ENCODE data around the gene HAPLN2. TPM values are rescaled to one million over a fixed set of nuclear protein-coding genes. Genes with fewer than 3 reads are reported as not detected.

HAPLN2 gene
- total RNA-seq, 4 donors from 2014 or later: 0.79 TPM; not detected in 3

DNA sequence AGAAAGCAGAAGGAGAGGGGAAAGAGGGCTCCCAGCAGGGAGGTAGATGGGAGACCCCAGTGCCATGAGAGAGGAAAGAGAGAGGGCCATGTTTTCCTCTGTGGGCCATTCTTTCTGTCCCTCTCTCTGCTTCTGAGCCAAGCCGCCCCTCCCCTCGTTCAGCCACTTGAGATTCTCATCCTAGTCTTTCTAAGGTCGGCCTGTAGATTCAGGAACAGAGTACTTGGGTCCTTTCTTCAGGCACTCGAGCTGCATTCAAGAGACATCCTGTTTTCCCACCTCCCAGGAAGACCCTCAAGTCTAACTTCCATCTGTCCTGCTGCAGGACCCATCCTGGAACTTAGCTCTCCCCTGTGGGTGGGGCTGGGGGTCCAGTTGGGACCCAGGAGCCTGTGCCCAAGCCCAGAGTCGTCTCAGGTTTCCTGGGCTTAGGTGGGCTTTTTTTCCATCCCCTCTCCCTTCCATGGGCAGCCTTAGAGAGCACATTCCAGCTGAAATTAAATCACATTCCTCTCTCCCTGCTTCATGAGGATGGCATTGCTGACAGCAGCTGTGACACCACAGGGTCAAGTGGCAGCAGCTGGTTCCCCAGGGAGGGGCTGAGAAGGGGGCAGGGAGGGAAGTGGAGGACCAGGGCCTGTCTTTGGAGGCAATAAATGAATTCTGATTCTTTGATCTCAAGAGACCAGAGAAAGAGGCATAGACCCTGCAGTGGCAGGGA, 45.0 kb downstream of the HAPLN2 start:
- Histone ChIP-seq H3K27me3 (no peaks in the 10 kb centered on the region), H3K4me1 (peaks cover 11 to 78% of the 10 kb centered on the region in 2 donors), H3K4me3 (replicated peaks in 1 of 3) (no peak overlapping the region), H3K36me3 (no peaks in the 10 kb centered on the region), H3K27ac (peak overlapping the region; percentile 31 to 58 (median 40)), H3K9me3 (no peaks in the 10 kb centered on the region)
- DNase-seq: no peak
- 46 to 48% methylated on average over 5 of the region's 5 CpGs for WGBS, 2 donors
- TF ChIP-seq, protein P1, sequence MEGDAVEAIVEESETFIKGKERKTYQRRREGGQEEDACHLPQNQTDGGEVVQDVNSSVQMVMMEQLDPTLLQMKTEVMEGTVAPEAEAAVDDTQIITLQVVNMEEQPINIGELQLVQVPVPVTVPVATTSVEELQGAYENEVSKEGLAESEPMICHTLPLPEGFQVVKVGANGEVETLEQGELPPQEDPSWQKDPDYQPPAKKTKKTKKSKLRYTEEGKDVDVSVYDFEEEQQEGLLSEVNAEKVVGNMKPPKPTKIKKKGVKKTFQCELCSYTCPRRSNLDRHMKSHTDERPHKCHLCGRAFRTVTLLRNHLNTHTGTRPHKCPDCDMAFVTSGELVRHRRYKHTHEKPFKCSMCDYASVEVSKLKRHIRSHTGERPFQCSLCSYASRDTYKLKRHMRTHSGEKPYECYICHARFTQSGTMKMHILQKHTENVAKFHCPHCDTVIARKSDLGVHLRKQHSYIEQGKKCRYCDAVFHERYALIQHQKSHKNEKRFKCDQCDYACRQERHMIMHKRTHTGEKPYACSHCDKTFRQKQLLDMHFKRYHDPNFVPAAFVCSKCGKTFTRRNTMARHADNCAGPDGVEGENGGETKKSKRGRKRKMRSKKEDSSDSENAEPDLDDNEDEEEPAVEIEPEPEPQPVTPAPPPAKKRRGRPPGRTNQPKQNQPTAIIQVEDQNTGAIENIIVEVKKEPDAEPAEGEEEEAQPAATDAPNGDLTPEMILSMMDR (IDR thresholded peaks at IDR 0.05): no peak
- no peak for TF ChIP-seq POLR2A (IDR thresholded peaks at IDR 0.05)
- intact Hi-C loops (cut with DNase I): no loop called here

- no peaks in the 10 kb centered on the region for H3K36me3 ChIP-seq
- TF ChIP-seq POLR2A (IDR thresholded peaks at IDR 0.05): no peak
- TF ChIP-seq, protein P1 (IDR thresholded peaks at IDR 0.05): no peak
- no peaks in the 10 kb centered on the region for H3K9me3 ChIP-seq
- peak; percentile 71 to 79 for DNase-seq
- peaks cover 5 to 71% of the 10 kb centered on the region in 2 donors for H3K4me1 ChIP-seq
- H3K27ac ChIP-seq: peak overlapping the region in 2 of 3 donors; percentile 31 to 58
- intact Hi-C loops (cut with DNase I): no loop called here
- no peak overlapping the region for H3K4me3 ChIP-seq (replicated peaks in 1 of 3)
- 21 to 26% methylated on average over 10 to 15 of the region's 16 CpGs for WGBS, 2 donors
- no peaks in the 10 kb centered on the region for H3K27me3 ChIP-seq
Measured at GRCh38 chr1:156664767-156665411, 45.7 kb downstream of the HAPLN2 start.

DNA sequence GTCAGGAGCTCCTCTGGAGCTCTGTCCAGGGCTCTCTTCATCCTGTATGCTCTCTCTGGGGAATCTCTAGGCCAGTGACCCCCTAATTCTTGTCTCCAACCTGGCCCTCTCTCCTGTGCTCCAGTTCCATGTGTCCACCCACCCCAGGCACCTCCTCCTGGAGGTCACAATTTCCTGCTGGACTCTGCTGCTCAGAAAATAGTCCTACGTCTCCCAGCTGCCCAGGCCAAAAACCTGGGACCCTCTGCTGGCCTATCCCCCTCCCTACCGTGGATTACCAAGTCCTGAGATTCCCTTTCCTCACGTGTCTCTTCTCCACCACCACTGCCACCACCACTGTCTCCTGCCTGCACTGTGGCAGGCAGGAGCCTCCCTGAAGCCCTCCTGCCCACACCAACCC, 46.3 kb downstream of the HAPLN2 start:
- Histone ChIP-seq H3K4me3 (replicated peaks in 1 of 3) (no peak overlapping the region), H3K9me3 (no peaks in the 10 kb centered on the region), H3K27ac (peak overlapping the region in 1 of 3 donors; percentile 58), H3K4me1 (peaks cover 4 to 65% of the 10 kb centered on the region in 2 donors), H3K36me3 (no peaks in the 10 kb centered on the region), H3K27me3 (no peaks in the 10 kb centered on the region)
- DNase-seq: no peak
- intact Hi-C loops (cut with DNase I): no loop called here
- 63 to 81% methylated on average over 3 of the region's 3 CpGs for WGBS, 2 donors
- no peak for TF ChIP-seq POLR2A (IDR thresholded peaks at IDR 0.05)
- TF ChIP-seq, protein P1 (IDR thresholded peaks at IDR 0.05): no peak

DNA sequence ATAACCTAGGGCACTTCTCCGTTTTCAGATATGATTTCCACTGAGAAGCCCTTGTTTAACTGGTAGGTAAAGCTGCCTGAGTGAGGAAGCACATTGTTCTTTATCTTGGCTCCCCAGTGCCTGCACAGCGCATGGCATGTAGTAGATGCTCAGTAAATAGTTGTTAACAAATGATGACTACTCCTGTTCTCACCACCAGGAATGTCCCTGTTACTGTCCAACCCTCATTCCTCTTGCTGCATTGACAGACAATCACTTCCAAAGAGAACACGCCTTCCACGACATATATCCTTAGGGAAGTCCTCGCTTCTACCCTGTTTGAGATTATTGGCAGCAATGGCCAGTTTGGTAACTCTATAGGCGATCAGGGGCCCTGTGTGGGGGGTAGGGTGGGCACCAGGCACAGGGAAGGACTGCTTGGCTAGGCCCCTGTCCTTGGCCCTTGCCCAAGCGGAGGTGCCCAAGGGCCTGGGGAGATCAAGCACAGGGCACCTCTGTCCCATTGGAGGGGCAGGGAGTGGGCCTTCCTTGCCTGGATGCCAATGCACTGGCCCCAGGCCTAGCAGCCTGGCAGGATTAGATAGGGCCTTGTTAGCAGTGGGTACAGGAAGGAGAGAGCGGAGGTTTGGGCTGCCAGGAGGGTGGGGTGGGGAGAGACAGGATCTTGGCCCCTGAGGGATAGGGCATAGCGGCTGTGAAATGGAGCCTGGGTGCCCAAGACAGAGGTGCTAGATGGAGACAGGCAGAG, 47.8 kb downstream of the HAPLN2 start:
- WGBS, 2 donors: 87 to 90% methylated on average over 9 of the region's 9 CpGs

More for the DNA sequence above, 47.8 kb downstream of the HAPLN2 start:
- TF ChIP-seq, protein P1 (IDR thresholded peaks at IDR 0.05): no peak
- TF ChIP-seq POLR2A (IDR thresholded peaks at IDR 0.05): no peak
- intact Hi-C loops (cut with DNase I): no loop called here
- Histone ChIP-seq H3K27me3 (no peaks in the 10 kb centered on the region), H3K36me3 (no peaks in the 10 kb centered on the region), H3K4me3 (replicated peaks in 1 of 3) (no peak overlapping the region), H3K9me3 (no peaks in the 10 kb centered on the region), H3K4me1 (peaks cover 4 to 54% of the 10 kb centered on the region in 2 donors), H3K27ac (peak overlapping the region; percentile 37 to 63 (median 61))
- no peak for DNase-seq

Data from thyroid gland (tissue), 4 donors.